PC-9 (cell line): ENCODE measurements around the gene LBHD2. TPM values are rescaled to one million over a fixed set of nuclear protein-coding genes. Genes with fewer than 3 reads are reported as not detected.

Experiments used
- BruUV-seq: library from RNA; stranded (reverse); fragments of 400-500 nt; replicated peaks from 2 replicates; lab custom pipeline; 2021; lab: Mats Ljungman, UMichigan
- CTCF ChIA-PET: fragments of 300-600 bp; sonication (Branson Sonifier 250); formaldehyde crosslinking; loops from one replicate; lab custom pipeline; 2022; ENCODE audit warnings: antibody characterized with exemption; lab: Charles Lee
- POLR2A ChIA-PET: fragments of 300-600 bp; sonication (Branson Sonifier 250); formaldehyde crosslinking; loops from one replicate; lab custom pipeline; 2022; ENCODE audit warnings: antibody characterized with exemption; ENCODE audit not compliant: unreplicated experiment; lab: Charles Lee
- DNase-seq, 2 experiments: peaks; one replicate each; pipeline versions ENCODE4 v3.0.0 to v3.0.0-alpha.2; 2015 to 2022; ENCODE audit warnings: mixed read lengths in 1 of 2
- H2AFZ ChIP-seq: fragments of 200-600 bp; sonication (generic); 2 replicates; pipeline ENCODE4 v1.8.1; 2017; ENCODE audit warnings: antibody characterized with exemption
- H3F3A ChIP-seq: fragments of 200-600 bp; sonication (generic); 2 replicates; pipeline ENCODE4 v1.8.1; 2017; ENCODE audit warnings: antibody characterized with exemption, mild to moderate bottlenecking, low read depth; ENCODE audit not compliant: insufficient read depth
- H3K27ac ChIP-seq: fragments of 200-600 bp; sonication (generic); 2 replicates; pipeline ENCODE4 v1.6.1; 2016; ENCODE audit warnings: mixed run types
- H3K27me3 ChIP-seq: fragments of 200-600 bp; sonication (generic); 2 replicates; pipeline ENCODE4 v1.6.1; 2016; ENCODE audit warnings: low read depth, mixed run types; ENCODE audit not compliant: insufficient read depth
- H3K36me3 ChIP-seq: fragments of 200-600 bp; sonication (generic); 2 replicates; pipeline ENCODE4 v1.6.1; 2016; ENCODE audit warnings: low read depth, mixed run types
- H3K4me1 ChIP-seq: fragments of 200-600 bp; sonication (generic); replicated peaks from 2 replicates; pipeline ENCODE4 v1.6.1; 2016; ENCODE audit warnings: mixed run types; ENCODE audit not compliant: insufficient read depth
- H3K4me2 ChIP-seq: fragments of 200-600 bp; sonication (generic); 2 replicates; pipeline ENCODE4 v1.6.1; 2017; ENCODE audit warnings: mixed run types
- H3K4me3 ChIP-seq: fragments of 200-600 bp; sonication (generic); 2 replicates; pipeline ENCODE4 v1.6.1; 2016; ENCODE audit warnings: mixed run types
- H3K79me2 ChIP-seq: fragments of 200-600 bp; sonication (generic); 2 replicates; pipeline ENCODE4 v1.6.1; 2017; ENCODE audit warnings: low read depth, mixed run types
- H3K9me2 ChIP-seq: fragments of 200-600 bp; sonication (generic); 2 replicates; pipeline ENCODE4 v1.8.1; 2017; ENCODE audit warnings: mild to moderate bottlenecking; ENCODE audit not compliant: insufficient read depth
- H3K9me3 ChIP-seq: fragments of 200-600 bp; sonication (generic); 2 replicates; pipeline ENCODE4 v1.8.1; 2016; ENCODE audit warnings: low read depth; ENCODE audit not compliant: insufficient read depth
- H4K20me1 ChIP-seq: fragments of 200-600 bp; sonication (generic); 2 replicates; pipeline ENCODE4 v1.8.1; 2017; ENCODE audit not compliant: insufficient read depth
- CTCF ChIP-seq: fragments of 200-600 bp; sonication (generic); conservative IDR thresholded peaks from 2 replicates; pipeline ENCODE4 v1.6.1; 2017; ENCODE audit warnings: mixed run types, antibody characterized with exemption, mild to moderate bottlenecking, moderate library complexity
- EZH2 ChIP-seq: fragments of 200-600 bp; sonication (generic); IDR thresholded peaks from 2 replicates; pipeline ENCODE4 v1.8.0; 2017; ENCODE audit warnings: antibody characterized with exemption, low read depth
- intact Hi-C: fragments of 100-400 bp; cut with micrococcal nuclease; formaldehyde crosslinking; loops from one replicate; pipeline ENCODE4 v1.10.0; 2022; ENCODE audit not compliant: unreplicated experiment
- total RNA-seq: library from RNA; stranded (reverse); gene quantifications from 2 replicates; pipeline ENCODE4 v1.2.3, GENCODE V29; 2021

The LBHD2 gene
- total RNA-seq, 1 experiment from 2014 or later, result 0.52 TPM

- no peak for DNase-seq
- TF ChIP-seq EZH2 (no peak), CTCF (no peak)
- Histone ChIP-seq H3K27me3 (no peaks in the 10 kb centered on the region), H3K79me2 (peaks cover 93% of the 10 kb centered on the region), H2AFZ (no peak overlapping the region; the same call in 1 of the 2 replicates), H4K20me1 (peaks cover 47% of the 10 kb centered on the region), H3K4me1 (peaks cover 49% of the 10 kb centered on the region), H3K4me3 (peak overlapping the region; percentile 86), H3K9me2 (no peaks in the 10 kb centered on the region), H3K27ac (no peak overlapping the region), H3K9me3 (no peaks in the 10 kb centered on the region), H3F3A (peaks cover 25% of the 10 kb centered on the region; the same call in 1 of the 2 replicates), H3K4me2 (peak overlapping the region; percentile 98), H3K36me3 (peaks cover 16% of the 10 kb centered on the region; the same call in 1 of the 2 replicates)
- intact Hi-C loops, result loop anchor here (2.0 kb wide), 1 partner anchor 45 kb away; no protein-coding TSS in a partner anchor
- ChIA-PET POLR2A (interaction anchor here (0.6 kb wide), 1 partner anchor 19 kb away, joined by 4 read pairs; no protein-coding TSS in a partner anchor), CTCF (interaction anchor here (0.7 kb wide), 2 partner anchors 29 to 583 kb away, joined by 4 read pairs; no protein-coding TSS in a partner anchor)
- BruUV-seq, result TSS peak; percentile 53
These were observed 28.3 kb upstream of the LBHD2 start for GRCh38 chr14:103055695-103056094.

- intact Hi-C loops, result loop anchor here (1.0 to 2.0 kb wide), 4 partner anchors 11 to 63 kb away; no protein-coding TSS in a partner anchor
- no TSS peak for BruUV-seq
These were observed 27.5 kb upstream of the LBHD2 start for GRCh38 chr14:103056322-103057027.

More at GRCh38 chr14:103056322-103057027, 27.5 kb upstream of the LBHD2 start:
- H3K4me3 ChIP-seq, result peak overlapping the region; percentile 86
- H3K36me3 ChIP-seq, result peaks cover 16% of the 10 kb centered on the region; the same call in 1 of the 2 replicates
- no peaks in the 10 kb centered on the region for H3K9me2 ChIP-seq
- H3F3A ChIP-seq, result peaks cover 32% of the 10 kb centered on the region
- TF ChIP-seq EZH2 (no peak), CTCF (no peak)
- peak overlapping the region; percentile 80 for H2AFZ ChIP-seq
- POLR2A ChIA-PET, result interaction anchor here (0.5 to 0.9 kb wide), 4 partner anchors 30 to 398 kb away, joined by 3 to 5 read pairs (median 3); no protein-coding TSS in a partner anchor
- CTCF ChIA-PET, result interaction anchor here (0.5 to 1.0 kb wide), 4 partner anchors 8 to 583 kb away, joined by 3 to 17 read pairs (median 4); no protein-coding TSS in a partner anchor
- DNase-seq, result peak; percentile 63 to 72
- H3K27ac ChIP-seq, result peak overlapping the region; percentile 48
- H3K27me3 ChIP-seq, result no peaks in the 10 kb centered on the region
- H3K4me1 ChIP-seq, result peaks cover 46% of the 10 kb centered on the region
- peak overlapping the region; percentile 98 for H3K4me2 ChIP-seq
- H3K79me2 ChIP-seq, result peaks cover 89% of the 10 kb centered on the region
- H3K9me3 ChIP-seq, result no peaks in the 10 kb centered on the region
- peaks cover 42% of the 10 kb centered on the region for H4K20me1 ChIP-seq
